K562 (cell line): ENCODE data around the gene CAMSAP2. TPM values are rescaled to one million over a fixed set of nuclear protein-coding genes. Genes with fewer than 3 reads are reported as not detected.
A peak's percentile ranks its signal among the peaks of the same experiment; 100 is the strongest.

Source experiments
- CUX1 ChIP-seq: fragments of 200-800 bp; sonication (Bioruptor generic); IDR thresholded peaks from 2 replicates; pipeline ENCODE4 v1.6.1; 2016; ENCODE audit warnings: missing genetic modification characterization, missing compliant biosample characterization
- ERF ChIP-seq: fragments of 450-650 bp; formaldehyde crosslinking; IDR thresholded peaks from 2 replicates; pipeline ENCODE4 v1.4.0; 2020; ENCODE audit warnings: mild to moderate bottlenecking, mixed read lengths
- REST ChIP-seq, 2 experiments: fragments of 450-650 bp; formaldehyde crosslinking in 1 of 2; IDR thresholded peaks; 2 replicates each; pipeline versions ENCODE4 v1.4.0 to v1.6.1; 2014 to 2020; ENCODE audit warnings: mild to moderate bottlenecking in 2 of 2, borderline replicate concordance in 1 of 2, low read depth in 1 of 2
- TAF7 ChIP-seq: fragments of 450-650 bp; IDR thresholded peaks from 2 replicates; pipeline ENCODE4 v1.6.1; 2016; ENCODE audit warnings: missing genetic modification characterization, missing compliant biosample characterization
- ZBTB17 ChIP-seq: fragments of 450-650 bp; formaldehyde crosslinking; IDR thresholded peaks from 2 replicates; pipeline ENCODE4 v1.4.0; 2020; ENCODE audit warnings: mild to moderate bottlenecking
- ZBTB9 ChIP-seq: fragments of 450-650 bp; formaldehyde crosslinking; IDR thresholded peaks from 2 replicates; pipeline ENCODE4 v1.4.0; 2020; ENCODE audit warnings: mild to moderate bottlenecking, moderate library complexity
- ZNF134 ChIP-seq: fragments of 250-450 bp; sonication (Bioruptor Pico); conservative IDR thresholded peaks from 2 replicates; pipeline ENCODE4 v1.4.0; 2020
- ZNF449 ChIP-seq: fragments of 250-450 bp; sonication (Bioruptor Pico); IDR thresholded peaks from 2 replicates; pipeline ENCODE4 v1.8.0; 2022; ENCODE audit warnings: moderate library complexity, mild to moderate bottlenecking, inconsistent platforms
- ZNF740 ChIP-seq, 3 experiments: fragments of 200-800 bp in 1 of 3; sonication (Bioruptor generic) in 1 of 3; sonication (generic) in 1 of 3; formaldehyde crosslinking in 1 of 3; IDR thresholded peaks; 2 replicates each; pipeline versions ENCODE4 v1.6.1 to v1.8.0; 2016 to 2022; ENCODE audit warnings: mild to moderate bottlenecking in 2 of 3, missing compliant biosample characterization in 2 of 3, missing genetic modification characterization in 2 of 3, missing genetic modification reagents in 1 of 3
- polyA plus RNA-seq, 8 experiments: library from polyadenylated mRNA; depleted of rRNA in 4 of 8; stranded (reverse) in 5 of 8; unstranded in 3 of 8; fragments of >200 nt; fragmentation: Nextera tagmentation in 2 of 8; fragmentation: Illumina TruSeq in 1 of 8; extraction: Ambion mirVana in 2 of 8; extraction: Trizol in 1 of 8; gene quantifications; 2 replicates each; pipeline versions ENCODE4 v1.2.1 to v1.2.3, GENCODE V29; 2011 to 2014; ENCODE audit warnings: inconsistent platforms in 1 of 8, missing spikeins in 1 of 8
- total RNA-seq, 7 experiments: library from RNA; depleted of rRNA in 6 of 7; stranded (reverse); fragments of >200 nt in 6 of 7; fragmentation: Illumina TruSeq in 2 of 7; extraction: Trizol in 2 of 7; gene quantifications; 2 replicates each; pipeline versions ENCODE4 v1.2.1 to v1.2.3, GENCODE V29; 2011 to 2021; ENCODE audit warnings: low replicate concordance in 1 of 7

The CAMSAP2 gene
- total and polyA plus RNA-seq, 9 of the 15 experiments (the other 6 are each of a cell fraction or from before 2014, with no cell fraction given), result 1.4 to 7.5 (median 2.7) TPM

GRCh38 chr1:200886594-200886993 is 147.9 kb downstream of the CAMSAP2 start (continued):
- peak; percentile 64 for TF ChIP-seq REST (IDR thresholded peaks at IDR 0.05; ENCODE audit: borderline replicate concordance)
- no peak for TF ChIP-seq REST (CRISPR knock-in tag; IDR thresholded peaks at IDR 0.05; ENCODE audit: low read depth)
- TF ChIP-seq ERF (CRISPR knock-in tag), result peak; percentile 54; the same call in 1 of the 2 replicates
- TF ChIP-seq ZNF134 (CRISPR knock-in tag), result peak; percentile 82
- TF ChIP-seq ZNF449 (CRISPR knock-in tag), result peak; percentile 86; the same call in 1 of the 2 replicates
- peak; percentile 81; the same call in 1 of the 2 replicates for TF ChIP-seq CUX1 (CRISPR knock-in tag)
- TF ChIP-seq ZBTB17 (CRISPR knock-in tag), result peak; percentile 89
- TF ChIP-seq ZNF740 (CRISPR knock-in tag; IDR thresholded peaks at IDR 0.05), result no peak
- TF ChIP-seq ZNF740 (tag; IDR thresholded peaks at IDR 0.05), result peak in 1 of 2 experiments; percentile 86; a peak in 1 of 4 replicates
- peak; percentile 96 for TF ChIP-seq ZBTB9 (CRISPR knock-in tag)
- 0 out of 2 replicates have a peak, but pooled peaks have one; percentile 42 for TF ChIP-seq TAF7 (tag)
